Karpas-422 (cell line): ENCODE measurements around the gene PAIP1. TPM values are rescaled to one million over a fixed set of nuclear protein-coding genes. Genes with fewer than 3 reads are reported as not detected.
A peak's percentile ranks its signal among the peaks of the same experiment; 100 is the strongest.
"Not testable (repeated sequence)": the region's sequence is repeated elsewhere in the genome, so short reads cannot be mapped to it uniquely, and the experiment has no call there.

Experiments used
- DNase-seq: peaks from one replicate; pipeline ENCODE4 v3.0.0-alpha.2; 2015
- H2AFZ ChIP-seq: fragments of 200-600 bp; sonication (generic); 2 replicates; pipeline ENCODE4 v1.6.1; 2014; ENCODE audit warnings: antibody characterized with exemption, low read length, mixed read lengths
- H3K27ac ChIP-seq: fragments of 200-600 bp; sonication (generic); 2 replicates; pipeline ENCODE4 v1.5.1; 2014; ENCODE audit warnings: mild to moderate bottlenecking, low read length, moderate library complexity
- H3K27me3 ChIP-seq: fragments of 200-600 bp; sonication (generic); 2 replicates; pipeline ENCODE4 v1.6.1; 2014; ENCODE audit warnings: low read length, mixed read lengths
- H3K36me3 ChIP-seq: fragments of 200-600 bp; sonication (generic); 2 replicates; pipeline ENCODE4 v1.6.1; 2014; ENCODE audit warnings: low read length, mixed read lengths; ENCODE audit not compliant: insufficient read depth
- H3K4me1 ChIP-seq: fragments of 200-600 bp; sonication (generic); 2 replicates; pipeline ENCODE4 v1.6.1; 2014; ENCODE audit warnings: mild to moderate bottlenecking, low read length, mixed read lengths
- H3K4me2 ChIP-seq: fragments of 200-600 bp; sonication (generic); 2 replicates; pipeline ENCODE4 v1.6.1; 2014; ENCODE audit warnings: low read length, low read depth, mild to moderate bottlenecking; ENCODE audit not compliant: poor library complexity, severe bottlenecking
- H3K4me3 ChIP-seq: fragments of 200-600 bp; sonication (generic); 2 replicates; pipeline ENCODE4 v1.5.1; 2014; ENCODE audit warnings: mild to moderate bottlenecking, antibody characterized with exemption, low read length, mixed read lengths
- H3K79me2 ChIP-seq: fragments of 200-600 bp; sonication (generic); 2 replicates; pipeline ENCODE4 v1.6.1; 2014; ENCODE audit warnings: mild to moderate bottlenecking, low read length, mixed read lengths
- H3K9ac ChIP-seq: fragments of 200-600 bp; sonication (generic); 2 replicates; pipeline ENCODE4 v1.6.0; 2014; ENCODE audit warnings: low read length
- H3K9me2 ChIP-seq: fragments of 200-600 bp; sonication (generic), shearing (Covaris generic); replicated peaks from 2 replicates; pipeline ENCODE4 v1.6.0; 2014; ENCODE audit warnings: mild to moderate bottlenecking, low read length, moderate library complexity; ENCODE audit not compliant: insufficient read depth
- H3K9me3 ChIP-seq: fragments of 300-700, 200-600 bp; sonication (generic); 2 replicates; pipeline ENCODE4 v1.6.1; 2014; ENCODE audit warnings: low read length, mixed read lengths
- H4K20me1 ChIP-seq: fragments of 200-600 bp; sonication (generic); 2 replicates; pipeline ENCODE4 v1.6.1; 2014; ENCODE audit warnings: mild to moderate bottlenecking, antibody characterized with exemption, low read length, low read depth; ENCODE audit not compliant: insufficient read depth
- total RNA-seq: library from RNA; depleted of rRNA; stranded (reverse); fragments of >200 nt; shearing (Covaris generic); gene quantifications from 2 replicates; pipeline ENCODE4 v1.2.3, GENCODE V29; 2014; ENCODE audit warnings: low replicate concordance

PAIP1 gene
- total RNA-seq, 1 experiment from 2014 or later, result 128 TPM

GRCh38 chr5:43523662-43524072 is 33.2 kb downstream of the PAIP1 start:
- Histone ChIP-seq H3K4me1 (no peaks in the 10 kb centered on the region), H3K9me2 (no peaks in the 10 kb centered on the region), H3K9ac (no peak overlapping the region), H3K27me3 (no peaks in the 10 kb centered on the region), H3K27ac (no peak overlapping the region), H3K4me3 (no peak overlapping the region), H2AFZ (no peak overlapping the region), H3K36me3 (peaks cover 26% of the 10 kb centered on the region), H3K9me3 (no peaks in the 10 kb centered on the region), H3K79me2 (no peaks in the 10 kb centered on the region), H3K4me2 (no peak overlapping the region), H4K20me1 (no peaks in the 10 kb centered on the region)
- DNase-seq, result no peak

- Histone ChIP-seq H3K9me2 (no peaks in the 10 kb centered on the region), H3K4me2 (no peak overlapping the region), H3K9ac (no peak overlapping the region), H4K20me1 (no peaks in the 10 kb centered on the region), H3K27me3 (no peaks in the 10 kb centered on the region), H2AFZ (no peak overlapping the region), H3K4me1 (peaks cover 5% of the 10 kb centered on the region), H3K27ac (no peak overlapping the region), H3K9me3 (no peaks in the 10 kb centered on the region), H3K4me3 (no peak overlapping the region), H3K36me3 (peaks cover 6% of the 10 kb centered on the region), H3K79me2 (no peaks in the 10 kb centered on the region)
- no peak for DNase-seq
Observed at GRCh38 chr5:43520615-43521014, 36.3 kb downstream of the PAIP1 start.

- no peak for DNase-seq
- Histone ChIP-seq H3K4me3 (peak overlapping the region; percentile 84), H3K9ac (peak overlapping the region; percentile 85), H4K20me1 (no peaks in the 10 kb centered on the region), H3K9me3 (no peaks in the 10 kb centered on the region), H3K36me3 (0 out of 2 replicates have a peak, but pooled peaks cover 3% of the 10 kb centered on the region), H3K4me2 (peak overlapping the region; percentile 99), H3K79me2 (peaks cover 28% of the 10 kb centered on the region), H2AFZ (0 out of 2 replicates have a peak overlapping the region, but pooled peaks have one; percentile 11), H3K9me2 (no peaks in the 10 kb centered on the region), H3K27ac (peak overlapping the region; percentile 84; the same call in 1 of the 2 replicates), H3K27me3 (no peaks in the 10 kb centered on the region), H3K4me1 (peaks cover 20% of the 10 kb centered on the region)
Observed at GRCh38 chr5:43515678-43516048, 41.2 kb downstream of the PAIP1 start.

DNA sequence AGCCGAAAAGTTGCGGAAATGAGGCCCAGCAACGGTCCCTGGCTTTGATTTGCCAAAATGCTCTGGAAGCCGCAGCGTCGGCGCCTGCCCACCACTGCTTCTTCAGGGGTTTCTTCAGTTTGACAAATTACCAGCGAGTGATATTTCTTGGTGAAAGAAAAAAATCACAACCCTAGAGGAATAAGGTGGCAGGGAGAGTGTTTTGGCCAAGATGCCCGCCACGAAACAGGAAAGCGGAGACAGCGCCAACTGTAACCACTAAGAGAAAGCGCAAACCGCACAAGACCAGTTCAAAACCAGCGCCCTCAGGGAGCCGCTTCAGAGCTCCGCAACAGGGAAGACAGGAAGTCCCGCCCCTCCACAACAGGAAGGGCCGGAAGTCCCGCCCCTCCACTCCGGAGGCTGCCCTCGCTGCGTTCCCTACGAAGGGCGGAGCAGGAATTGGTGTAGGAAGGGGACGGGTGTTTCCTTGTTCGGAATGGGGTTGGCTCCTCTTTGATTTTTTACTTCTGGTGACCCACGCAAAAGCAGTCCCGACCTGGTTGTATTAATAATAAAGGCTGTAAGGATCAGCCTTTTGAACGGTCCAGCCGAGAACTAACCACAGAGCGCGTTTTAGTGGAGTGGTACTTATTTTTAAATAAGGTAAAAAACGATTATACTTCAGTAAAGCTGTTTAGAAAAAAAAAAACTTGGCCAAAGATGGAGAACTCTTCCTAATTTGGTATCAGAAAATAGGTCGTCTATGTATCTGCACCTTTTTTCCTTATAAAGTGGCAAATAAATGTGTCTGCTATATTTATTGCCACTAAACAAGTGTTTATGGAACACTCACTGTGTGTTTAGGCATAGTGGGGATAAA is 41.8 kb downstream of the PAIP1 start, which contains the start of gene C5orf34:
C5orf34 (minus strand) TSS at position 333 of the 862 bp plus-strand sequence. CDS start 5,809 bp downstream, outside the sequence.
- H3K27me3 ChIP-seq, result no peaks in the 10 kb centered on the region
- peak within 1 kb of the TSS; percentile 74; the same call in 1 of the 2 replicates for H2AFZ ChIP-seq
- peaks cover 28% of the 10 kb centered on the region for H3K79me2 ChIP-seq
- 0 out of 2 replicates have a peak, but pooled peaks cover 3% of the 10 kb centered on the region for H3K36me3 ChIP-seq
- peak; percentile 98 for DNase-seq
- H3K4me1 ChIP-seq, result peaks cover 20% of the 10 kb centered on the region
- H3K4me2 ChIP-seq, result peak within 1 kb of the TSS; percentile 99
- peak within 1 kb of the TSS; percentile 84 for H3K4me3 ChIP-seq
- H3K9ac ChIP-seq, result peak within 1 kb of the TSS; percentile 85
- peak within 1 kb of the TSS; percentile 84 for H3K27ac ChIP-seq
- no peaks in the 10 kb centered on the region for H3K9me3 ChIP-seq
- no peaks in the 10 kb centered on the region for H4K20me1 ChIP-seq
- no peaks in the 10 kb centered on the region for H3K9me2 ChIP-seq

DNA sequence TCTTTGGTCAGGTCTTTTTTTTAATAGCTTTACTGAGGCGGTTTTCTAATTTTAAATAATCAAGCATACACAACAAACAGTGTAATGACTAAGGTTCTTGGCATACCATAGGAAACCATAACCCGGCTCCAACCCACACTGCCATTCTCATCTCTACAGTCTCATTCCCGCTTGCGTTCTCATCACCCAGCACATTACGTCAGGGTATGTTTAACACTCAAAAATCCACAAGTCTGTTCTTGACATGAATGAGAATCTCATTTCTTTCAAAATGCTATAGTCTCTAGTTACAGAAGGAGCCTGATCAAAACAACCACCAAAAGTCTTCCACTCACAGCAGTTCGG is 42.4 kb downstream of the PAIP1 start:
- H3K36me3 ChIP-seq, result 0 out of 2 replicates have a peak, but pooled peaks cover 3% of the 10 kb centered on the region
- no peak for DNase-seq
- H2AFZ ChIP-seq, result peak overlapping the region; percentile 74; the same call in 1 of the 2 replicates
- H4K20me1 ChIP-seq, result no peaks in the 10 kb centered on the region
- H3K27me3 ChIP-seq, result no peaks in the 10 kb centered on the region
- peak overlapping the region; percentile 84 for H3K27ac ChIP-seq
- H3K9ac ChIP-seq, result peak overlapping the region; percentile 85
- peaks cover 28% of the 10 kb centered on the region for H3K79me2 ChIP-seq
- peak overlapping the region; percentile 84 for H3K4me3 ChIP-seq
- H3K9me2 ChIP-seq, result no peaks in the 10 kb centered on the region
- peak overlapping the region; percentile 99 for H3K4me2 ChIP-seq
- peaks cover 20% of the 10 kb centered on the region for H3K4me1 ChIP-seq
- H3K9me3 ChIP-seq, result no peaks in the 10 kb centered on the region

GRCh38 chr5:43514025-43514424 is 42.9 kb downstream of the PAIP1 start:
- Histone ChIP-seq H2AFZ (no peak overlapping the region), H3K9me3 (no peaks in the 10 kb centered on the region), H3K4me3 (peak overlapping the region; percentile 84), H3K9ac (peak overlapping the region; percentile 85), H3K9me2 (no peaks in the 10 kb centered on the region), H3K27ac (peak overlapping the region; percentile 84), H3K79me2 (peaks cover 28% of the 10 kb centered on the region), H3K4me2 (peak overlapping the region; percentile 99), H3K27me3 (no peaks in the 10 kb centered on the region), H3K4me1 (peaks cover 20% of the 10 kb centered on the region), H3K36me3 (peaks cover 3% of the 10 kb centered on the region; the same call in 1 of the 2 replicates), H4K20me1 (no peaks in the 10 kb centered on the region)
- no peak for DNase-seq

DNA sequence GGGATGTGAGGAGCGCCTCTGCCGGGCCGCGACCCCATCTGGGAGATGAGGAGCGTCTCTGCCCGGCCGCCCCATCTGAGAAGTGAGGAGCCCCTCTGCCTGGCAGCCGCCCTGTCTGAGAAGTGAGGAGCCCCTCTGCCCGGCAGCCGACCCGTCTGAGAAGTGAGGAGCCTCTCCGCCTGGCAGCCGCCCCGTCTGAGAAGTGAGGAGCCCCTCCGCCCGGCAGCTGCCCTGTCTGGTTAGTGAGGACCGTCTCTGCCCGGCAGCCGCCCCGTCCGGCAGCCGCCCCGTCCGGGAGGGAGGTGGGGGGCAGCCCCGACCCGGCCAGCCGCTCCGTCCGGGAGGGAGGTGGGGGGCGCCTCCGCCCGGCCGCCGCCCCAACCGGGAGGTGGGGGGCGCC is 45.8 kb downstream of the PAIP1 start:
- Histone ChIP-seq H3K36me3 (peaks cover 14% of the 10 kb centered on the region; the same call in 1 of the 2 replicates), H3K4me1 (peaks cover 19% of the 10 kb centered on the region), H3K79me2 (peaks cover 33% of the 10 kb centered on the region)
- not testable (repeated sequence) for H3K4me3 ChIP-seq, H4K20me1 ChIP-seq, H3K27ac ChIP-seq, H3K4me2 ChIP-seq, H2AFZ ChIP-seq, H3K9ac ChIP-seq, DNase-seq, H3K27me3 ChIP-seq, H3K9me2 ChIP-seq, H3K9me3 ChIP-seq

GRCh38 chr5:43498581-43498980 is 58.3 kb downstream of the PAIP1 start:
- no peak overlapping the region for H3K4me3 ChIP-seq
- no peak overlapping the region for H2AFZ ChIP-seq
- no peaks in the 10 kb centered on the region for H3K27me3 ChIP-seq
- no peaks in the 10 kb centered on the region for H3K9me2 ChIP-seq
- H3K79me2 ChIP-seq, result no peaks in the 10 kb centered on the region
- H3K36me3 ChIP-seq, result peaks cover 22% of the 10 kb centered on the region; the same call in 1 of the 2 replicates
- no peak overlapping the region for H3K27ac ChIP-seq
- H3K4me2 ChIP-seq, result no peak overlapping the region
- H3K4me1 ChIP-seq, result peaks cover 7% of the 10 kb centered on the region; the same call in 1 of the 2 replicates
- no peaks in the 10 kb centered on the region for H3K9me3 ChIP-seq
- no peaks in the 10 kb centered on the region for H4K20me1 ChIP-seq
- H3K9ac ChIP-seq, result no peak overlapping the region
- no peak for DNase-seq
